GM19238 (cell line): ENCODE measurements around the gene CELF4.

Experiments
- DNase-seq: peaks from one replicate; pipeline ENCODE4 v3.0.0; 2011; ENCODE audit warnings: low spot score; ENCODE audit not compliant: insufficient read length

The CELF4 gene

GRCh38 chr18:37393221-37393827 is 172.3 kb downstream of the CELF4 start:
- no peak for DNase-seq

GRCh38 chr18:37392648-37393047 is 172.9 kb downstream of the CELF4 start:
- DNase-seq = no peak

- no peak for DNase-seq
Observed at GRCh38 chr18:37391698-37392548, 173.7 kb downstream of the CELF4 start.

GRCh38 chr18:37391156-37391555 is 174.4 kb downstream of the CELF4 start:
- no peak for DNase-seq

- no peak for DNase-seq
Observed at GRCh38 chr18:37390687-37391086, 174.9 kb downstream of the CELF4 start.

GRCh38 chr18:37389684-37390368 is 175.8 kb downstream of the CELF4 start:
- no peak for DNase-seq

GRCh38 chr18:37389041-37389440 is 176.6 kb downstream of the CELF4 start:
- no peak for DNase-seq

GRCh38 chr18:37388413-37388812 is 177.2 kb downstream of the CELF4 start:
- DNase-seq = no peak

- no peak for DNase-seq
Observed at GRCh38 chr18:37385846-37386778, 179.5 kb downstream of the CELF4 start.

- DNase-seq = no peak
Observed at GRCh38 chr18:37383846-37384595, 181.6 kb downstream of the CELF4 start.

- DNase-seq = no peak
Observed at GRCh38 chr18:37383036-37383785, 182.4 kb downstream of the CELF4 start.

- DNase-seq = no peak
Observed at GRCh38 chr18:37381554-37381953, 184.0 kb downstream of the CELF4 start.

GRCh38 chr18:37380546-37381110 is 185.0 kb downstream of the CELF4 start:
- DNase-seq = no peak

GRCh38 chr18:37378336-37379010 is 187.1 kb downstream of the CELF4 start:
- DNase-seq = no peak

GRCh38 chr18:37375181-37375580 is 190.4 kb downstream of the CELF4 start:
- no peak for DNase-seq

- no peak for DNase-seq
Observed at GRCh38 chr18:37368110-37368954, 197.3 kb downstream of the CELF4 start.

GRCh38 chr18:37364237-37364636 is 201.4 kb downstream of the CELF4 start:
- no peak for DNase-seq
